ENCODE measurements around the gene CLEC18A.
"Not testable (repeated sequence)": the region's sequence is repeated elsewhere in the genome, so short reads cannot be mapped to it uniquely, and the experiment has no call there.

The CLEC18A gene

DNA sequence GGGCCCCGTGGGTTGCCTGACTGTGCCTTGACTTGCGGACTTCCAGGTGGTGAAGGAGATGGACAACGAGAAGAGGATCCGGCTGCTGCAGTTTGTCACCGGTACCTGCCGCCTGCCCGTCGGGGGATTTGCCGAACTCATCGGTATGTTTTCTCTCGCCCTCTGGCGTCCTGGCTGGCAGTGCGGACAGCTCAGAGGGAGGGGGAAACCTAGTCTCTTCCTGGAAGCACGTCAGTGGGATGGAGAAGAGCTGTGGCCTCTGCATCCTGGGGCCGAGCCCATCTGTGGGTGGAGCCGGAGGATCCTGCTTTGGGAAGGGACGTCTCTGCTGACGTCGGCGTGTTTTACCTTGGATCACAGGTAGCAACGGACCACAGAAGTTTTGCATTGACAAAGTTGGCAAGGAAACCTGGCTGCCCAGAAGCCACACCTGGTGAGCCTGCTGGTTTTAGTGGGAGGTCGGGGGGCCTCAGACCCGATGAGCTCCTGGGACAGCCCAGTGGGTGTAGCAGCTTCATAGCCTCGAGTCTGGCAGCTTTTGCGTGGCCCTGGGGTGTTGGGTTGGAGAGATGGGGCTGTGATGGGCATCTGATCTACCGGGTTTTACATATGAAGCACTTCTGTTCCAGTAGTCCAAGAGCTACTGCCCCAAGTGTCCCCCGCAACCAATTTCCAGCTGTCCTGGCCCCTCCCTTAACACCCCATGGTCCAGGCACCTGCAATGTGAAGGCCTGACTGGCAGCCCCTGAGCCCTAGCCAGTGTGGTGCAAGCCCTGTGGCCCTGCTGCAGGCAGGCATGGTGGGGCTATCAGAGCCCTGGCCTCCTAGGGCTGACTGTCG is 11.9 kb upstream of the CLEC18A start:
- no peak overlapping the region for H3K4me3 ChIP-seq (ENCODE audit: low read depth, low read length)
- TF ChIP-seq, protein P1, sequence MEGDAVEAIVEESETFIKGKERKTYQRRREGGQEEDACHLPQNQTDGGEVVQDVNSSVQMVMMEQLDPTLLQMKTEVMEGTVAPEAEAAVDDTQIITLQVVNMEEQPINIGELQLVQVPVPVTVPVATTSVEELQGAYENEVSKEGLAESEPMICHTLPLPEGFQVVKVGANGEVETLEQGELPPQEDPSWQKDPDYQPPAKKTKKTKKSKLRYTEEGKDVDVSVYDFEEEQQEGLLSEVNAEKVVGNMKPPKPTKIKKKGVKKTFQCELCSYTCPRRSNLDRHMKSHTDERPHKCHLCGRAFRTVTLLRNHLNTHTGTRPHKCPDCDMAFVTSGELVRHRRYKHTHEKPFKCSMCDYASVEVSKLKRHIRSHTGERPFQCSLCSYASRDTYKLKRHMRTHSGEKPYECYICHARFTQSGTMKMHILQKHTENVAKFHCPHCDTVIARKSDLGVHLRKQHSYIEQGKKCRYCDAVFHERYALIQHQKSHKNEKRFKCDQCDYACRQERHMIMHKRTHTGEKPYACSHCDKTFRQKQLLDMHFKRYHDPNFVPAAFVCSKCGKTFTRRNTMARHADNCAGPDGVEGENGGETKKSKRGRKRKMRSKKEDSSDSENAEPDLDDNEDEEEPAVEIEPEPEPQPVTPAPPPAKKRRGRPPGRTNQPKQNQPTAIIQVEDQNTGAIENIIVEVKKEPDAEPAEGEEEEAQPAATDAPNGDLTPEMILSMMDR (IDR thresholded peaks at IDR 0.05; ENCODE audit: insufficient read depth, low read depth, low read length, missing control alignments): no peak
- DNase-seq (ENCODE audit: low read depth): no peak

DNA sequence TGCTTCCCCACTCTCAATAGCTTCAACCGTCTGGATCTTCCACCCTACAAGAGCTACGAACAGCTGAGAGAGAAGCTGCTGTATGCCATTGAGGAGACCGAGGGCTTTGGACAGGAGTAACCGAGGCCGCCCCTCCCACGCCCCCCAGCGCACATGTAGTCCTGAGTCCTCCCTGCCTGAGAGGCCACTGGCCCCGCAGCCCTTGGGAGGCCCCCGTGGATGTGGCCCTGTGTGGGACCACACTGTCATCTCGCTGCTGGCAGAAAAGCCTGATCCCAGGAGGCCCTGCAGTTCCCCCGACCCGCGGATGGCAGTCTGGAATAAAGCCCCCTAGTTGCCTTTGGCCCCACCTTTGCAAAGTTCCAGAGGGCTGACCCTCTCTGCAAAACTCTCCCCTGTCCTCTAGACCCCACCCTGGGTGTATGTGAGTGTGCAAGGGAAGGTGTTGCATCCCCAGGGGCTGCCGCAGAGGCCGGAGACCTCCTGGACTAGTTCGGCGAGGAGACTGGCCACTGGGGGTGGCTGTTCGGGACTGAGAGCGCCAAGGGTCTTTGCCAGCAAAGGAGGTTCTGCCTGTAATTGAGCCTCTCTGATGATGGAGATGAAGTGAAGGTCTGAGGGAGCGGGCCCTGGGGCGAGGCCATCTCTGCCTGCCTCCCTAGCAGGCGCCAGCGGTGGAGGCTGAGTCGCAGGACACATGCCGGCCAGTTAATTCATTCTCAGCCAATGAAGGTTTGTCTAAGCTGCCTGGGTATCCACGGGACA is 11.1 kb upstream of the CLEC18A start:
- DNase-seq (ENCODE audit: low read depth): no peak
- no peak overlapping the region for H3K4me3 ChIP-seq (ENCODE audit: low read depth, low read length)
- TF ChIP-seq, protein P1 (IDR thresholded peaks at IDR 0.05; ENCODE audit: insufficient read depth, low read depth, low read length, missing control alignments): no peak

DNA sequence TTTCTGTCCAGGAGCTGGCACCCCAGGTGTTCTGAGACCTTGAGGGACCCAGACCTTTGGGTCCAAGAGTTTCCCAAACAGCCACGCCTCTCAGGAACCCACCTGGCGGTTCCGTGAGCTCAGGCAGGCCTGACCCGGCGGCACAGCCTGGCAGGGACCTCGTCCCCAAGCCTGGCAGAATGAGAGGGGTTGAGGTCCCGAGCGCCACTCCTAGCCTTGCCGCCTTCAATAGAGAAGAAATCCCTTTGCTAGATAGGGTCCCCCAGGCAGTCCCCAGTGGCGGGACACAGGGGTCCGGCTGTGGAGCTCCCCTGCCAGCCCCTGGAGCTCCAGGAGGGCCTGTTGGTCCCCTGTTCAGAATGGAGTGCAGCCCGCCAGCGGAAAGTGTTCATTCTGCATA is 10.5 kb upstream of the CLEC18A start:
- H3K4me3 ChIP-seq (ENCODE audit: low read depth, low read length): no peak overlapping the region
- TF ChIP-seq, protein P1 (IDR thresholded peaks at IDR 0.05; ENCODE audit: insufficient read depth, low read depth, low read length, missing control alignments): no peak
- no peak for DNase-seq (ENCODE audit: low read depth)

DNA sequence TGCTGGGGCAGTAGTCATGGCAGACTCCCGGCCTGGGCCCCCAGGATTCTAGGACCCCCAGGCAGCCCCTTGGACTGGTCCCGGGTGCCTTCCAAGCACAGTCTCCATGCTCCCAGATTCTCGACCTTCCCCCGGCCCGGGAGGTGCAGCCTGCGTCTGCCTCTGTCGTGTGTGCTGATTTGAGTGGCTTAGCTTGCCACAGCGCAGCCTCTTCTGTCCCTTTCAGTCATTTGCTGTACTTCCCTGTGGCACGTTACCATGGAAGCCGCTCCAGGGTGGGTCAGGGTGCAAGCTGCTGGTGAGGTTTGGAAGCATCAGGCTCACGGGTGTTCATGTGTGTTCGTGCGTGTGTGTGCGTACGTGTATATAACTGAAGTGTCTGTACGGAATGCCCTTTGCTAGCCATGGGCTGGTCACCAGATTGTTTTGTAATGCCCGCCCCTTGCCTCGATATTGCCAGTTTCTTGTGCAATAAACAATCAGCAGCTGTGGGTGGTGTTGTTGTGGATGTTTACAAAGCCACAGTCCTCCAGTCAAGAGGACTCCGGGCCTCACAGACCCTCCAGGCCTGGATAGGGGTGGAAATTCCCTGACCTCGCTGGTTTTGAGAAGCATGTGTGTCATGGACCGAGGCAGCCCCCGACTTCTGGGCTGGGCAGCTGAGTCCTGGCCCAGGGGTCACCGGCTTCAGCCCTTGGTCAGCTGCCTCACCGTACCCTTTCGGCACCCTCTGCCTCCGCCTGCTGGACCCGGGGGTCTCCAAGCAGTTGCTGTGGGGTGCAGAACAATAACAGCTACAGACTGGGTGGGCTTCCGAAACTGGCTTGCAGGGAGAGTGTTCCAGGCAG is 9.7 kb upstream of the CLEC18A start:
- no peak for DNase-seq (ENCODE audit: low read depth)
- TF ChIP-seq, protein P1 (IDR thresholded peaks at IDR 0.05; ENCODE audit: insufficient read depth, low read depth, low read length, missing control alignments): no peak
- no peak overlapping the region for H3K4me3 ChIP-seq (ENCODE audit: low read depth, low read length)

DNA sequence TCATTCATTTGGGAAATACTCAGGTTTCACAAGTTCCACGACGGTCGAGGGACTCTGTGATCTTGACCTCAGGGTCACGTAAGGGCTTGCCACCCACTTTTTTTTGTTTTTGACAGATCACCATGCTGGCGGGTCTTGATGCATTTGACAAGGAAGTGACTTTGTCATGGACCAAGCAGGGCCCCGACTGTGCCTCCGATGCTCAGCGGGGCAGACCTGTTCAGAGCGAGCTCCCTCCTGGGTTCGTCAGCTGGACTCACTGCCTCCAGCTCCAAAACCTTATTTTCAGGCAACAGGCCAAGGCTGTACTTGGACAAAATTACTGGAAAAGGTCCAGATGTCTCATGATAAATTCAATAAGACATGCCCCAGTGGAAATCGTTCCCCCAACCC is 9.0 kb upstream of the CLEC18A start:
- H3K4me3 ChIP-seq (ENCODE audit: low read depth, low read length): no peak overlapping the region
- TF ChIP-seq, protein P1 (IDR thresholded peaks at IDR 0.05; ENCODE audit: insufficient read depth, low read depth, low read length, missing control alignments): no peak
- DNase-seq (ENCODE audit: low read depth): no peak

DNA sequence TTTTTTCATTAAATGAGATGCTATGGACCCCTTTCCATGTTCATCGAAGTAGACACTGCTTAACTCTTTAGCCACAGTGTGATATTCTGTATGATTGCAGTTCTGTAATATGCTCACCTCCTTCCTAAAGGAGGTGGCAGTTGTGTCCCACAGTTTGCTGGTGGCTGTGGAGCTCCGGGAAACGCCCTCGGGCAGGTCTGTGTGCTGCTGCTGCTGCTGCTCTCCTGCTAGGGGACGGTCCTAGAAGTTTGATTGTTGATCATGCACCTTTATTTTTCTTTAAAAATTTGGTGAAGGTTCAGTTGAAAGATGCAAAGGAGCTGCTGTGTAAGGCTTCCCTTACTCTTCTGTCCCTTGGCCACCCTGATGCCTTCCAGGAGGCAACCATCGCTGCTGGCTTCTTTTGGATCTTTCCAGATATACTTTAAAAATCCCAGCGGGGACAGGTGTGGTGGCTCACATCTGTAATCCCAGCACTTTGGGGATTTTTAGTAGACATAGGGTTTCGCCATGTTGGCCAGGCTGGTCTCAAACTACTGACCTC is 8.4 kb upstream of the CLEC18A start:
- DNase-seq (ENCODE audit: low read depth): no peak
- no peak overlapping the region for H3K4me3 ChIP-seq (ENCODE audit: low read depth, low read length)
- TF ChIP-seq, protein P1 (IDR thresholded peaks at IDR 0.05; ENCODE audit: insufficient read depth, low read depth, low read length, missing control alignments): no peak

DNA sequence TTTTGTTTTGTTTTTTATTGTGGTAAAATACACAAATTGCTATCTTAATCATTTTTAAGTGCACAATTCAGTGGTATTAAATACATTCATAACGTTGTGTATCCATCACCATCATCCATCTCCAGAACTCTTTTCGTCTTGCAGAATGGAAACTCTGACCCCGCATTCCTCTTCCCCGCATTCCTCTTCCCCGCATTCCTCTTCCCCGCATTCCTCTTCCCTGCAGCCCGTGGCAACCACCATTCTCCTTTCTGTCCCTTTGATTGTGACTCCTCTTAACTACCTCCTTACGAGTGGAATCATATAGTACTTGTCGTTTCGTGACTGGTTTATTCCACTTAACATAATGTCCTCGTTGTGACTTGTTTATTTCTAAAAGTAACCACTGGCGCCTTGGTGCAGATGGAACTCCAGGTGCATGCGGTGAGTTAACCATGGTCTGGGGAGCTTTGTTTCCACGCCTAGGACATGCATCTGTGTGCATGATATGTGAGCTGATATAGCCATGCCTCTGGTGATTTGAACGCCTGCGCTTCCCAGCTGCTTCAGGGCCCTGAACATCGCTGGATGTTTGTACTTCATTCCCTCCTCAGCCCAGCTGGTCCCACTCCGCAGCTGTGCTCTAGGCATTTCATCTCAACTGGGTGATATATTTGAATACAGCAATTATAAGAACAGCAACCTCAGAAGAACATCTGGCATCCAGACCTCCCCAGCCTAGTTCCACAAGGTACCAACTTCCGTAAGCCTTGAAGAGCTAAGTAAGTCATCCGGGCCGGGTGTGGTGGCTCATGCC is 7.7 kb upstream of the CLEC18A start:
- H3K4me3 ChIP-seq (ENCODE audit: low read depth, low read length); DNase-seq (ENCODE audit: low read depth): not testable (repeated sequence)

DNA sequence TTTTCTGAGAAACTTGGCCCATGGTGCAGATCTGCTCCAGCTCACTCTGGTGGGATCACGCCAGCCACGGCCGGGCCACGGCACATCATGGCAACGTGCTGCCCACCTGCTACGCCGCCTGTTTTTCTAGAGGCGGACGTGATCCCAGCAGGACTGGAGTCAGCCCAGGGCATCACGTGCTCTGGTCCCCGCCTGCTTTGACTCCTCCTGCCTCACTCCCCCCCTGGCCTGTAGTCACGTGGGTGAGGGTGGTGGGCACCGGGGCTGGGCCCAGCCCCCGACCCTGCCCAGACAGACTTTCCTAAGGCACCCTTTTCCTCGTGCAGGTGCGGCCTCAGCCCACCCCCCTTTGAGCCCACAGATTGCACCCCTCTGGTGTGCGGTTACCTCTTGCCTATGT is 723 bp upstream of the CLEC18A start:
- H3K4me3 ChIP-seq (ENCODE audit: low read depth, low read length); DNase-seq (ENCODE audit: low read depth): not testable (repeated sequence)

DNA sequence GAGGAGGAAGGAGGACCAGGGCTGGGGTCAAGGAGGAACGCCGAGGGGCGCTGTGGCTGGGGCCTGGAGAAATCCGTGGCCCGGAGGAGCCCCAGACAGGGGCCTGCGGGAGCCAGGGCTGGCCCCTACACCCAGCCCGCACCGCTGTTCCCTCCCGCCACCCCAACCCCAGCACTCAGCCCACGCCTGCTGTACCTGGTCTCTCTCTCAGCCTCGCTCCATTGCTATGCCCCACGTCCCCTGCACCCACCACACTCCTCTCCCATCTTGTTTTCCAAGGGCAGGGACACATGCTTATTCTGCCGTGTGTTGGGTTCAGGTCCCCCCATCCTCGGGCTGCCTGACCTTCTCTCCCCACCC is 518 bp downstream of the CLEC18A start:
- not testable (repeated sequence) for DNase-seq (ENCODE audit: low read depth); H3K4me3 ChIP-seq (ENCODE audit: low read depth, low read length)

All from GM12865 (cell line).